ENCODE results near the gene ATN1. TPM values are rescaled to one million over a fixed set of nuclear protein-coding genes. Genes with fewer than 3 reads are reported as not detected.

ATN1 gene
- polyA plus RNA-seq, 3 donors: 0.40 to 10.6 TPM; not detected in 1

- Histone ChIP-seq H3K4me3 (replicated peaks in 1 of 3; ENCODE audit: low read depth in 2 of 3, low read length in 3 of 3) (no peak overlapping the region), H3K4me1 (ENCODE audit: control insufficient read depth in 1 of 2, insufficient read depth in 2 of 2, low read length in 2 of 2) (peaks cover 39 to 55% of the 10 kb centered on the region in 2 donors), H3K9me3 (replicated peaks in 1 of 2; ENCODE audit: control insufficient read depth in 1 of 2, insufficient read depth in 1 of 2, low read length in 2 of 2) (no peaks in the 10 kb centered on the region), H3K36me3 (replicated peaks in 1 of 2; ENCODE audit: control insufficient read depth in 1 of 2, insufficient read depth in 2 of 2, low read length in 2 of 2) (peaks cover 36 to 41% of the 10 kb centered on the region in 2 donors), H3K9ac (ENCODE audit: insufficient read depth, low read length, poor library complexity, severe bottlenecking) (no peak overlapping the region), H3K4me2 (replicated peaks; ENCODE audit: extremely low read depth, low read length, poor library complexity, severe bottlenecking) (no peak overlapping the region), H3K27ac (ENCODE audit: low read depth in 1 of 2, low read length in 2 of 2) (no peak overlapping the region), H4K20me1 (ENCODE audit: insufficient read depth, low read length) (peaks cover 4% of the 10 kb centered on the region), H3K27me3 (ENCODE audit: control insufficient read depth in 2 of 2, insufficient read depth in 2 of 2, low read length in 2 of 2) (no peaks in the 10 kb centered on the region), H3K79me2 (ENCODE audit: insufficient read depth, low read length) (peaks cover 47% of the 10 kb centered on the region), H2AFZ (ENCODE audit: insufficient read depth, low read depth, low read length, poor library complexity, severe bottlenecking) (no peak overlapping the region)
- WGBS (ENCODE audit: insufficient coverage): 97% methylated on average over 5 of the region's 10 CpGs
- TF ChIP-seq, protein P1, sequence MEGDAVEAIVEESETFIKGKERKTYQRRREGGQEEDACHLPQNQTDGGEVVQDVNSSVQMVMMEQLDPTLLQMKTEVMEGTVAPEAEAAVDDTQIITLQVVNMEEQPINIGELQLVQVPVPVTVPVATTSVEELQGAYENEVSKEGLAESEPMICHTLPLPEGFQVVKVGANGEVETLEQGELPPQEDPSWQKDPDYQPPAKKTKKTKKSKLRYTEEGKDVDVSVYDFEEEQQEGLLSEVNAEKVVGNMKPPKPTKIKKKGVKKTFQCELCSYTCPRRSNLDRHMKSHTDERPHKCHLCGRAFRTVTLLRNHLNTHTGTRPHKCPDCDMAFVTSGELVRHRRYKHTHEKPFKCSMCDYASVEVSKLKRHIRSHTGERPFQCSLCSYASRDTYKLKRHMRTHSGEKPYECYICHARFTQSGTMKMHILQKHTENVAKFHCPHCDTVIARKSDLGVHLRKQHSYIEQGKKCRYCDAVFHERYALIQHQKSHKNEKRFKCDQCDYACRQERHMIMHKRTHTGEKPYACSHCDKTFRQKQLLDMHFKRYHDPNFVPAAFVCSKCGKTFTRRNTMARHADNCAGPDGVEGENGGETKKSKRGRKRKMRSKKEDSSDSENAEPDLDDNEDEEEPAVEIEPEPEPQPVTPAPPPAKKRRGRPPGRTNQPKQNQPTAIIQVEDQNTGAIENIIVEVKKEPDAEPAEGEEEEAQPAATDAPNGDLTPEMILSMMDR (IDR thresholded peaks at IDR 0.05): no peak
- intact Hi-C loops (cut with micrococcal nuclease): no loop called here
- DNase-seq: no peak
- H3K36me3 Mint-ChIP-seq: peaks cover 36 to 43% of the 10 kb centered on the region in 2 donors
- H3K9me3 Mint-ChIP-seq: peaks cover 0 to 2% (median 0%) of the 10 kb centered on the region in 7 donors
- H3K27me3 Mint-ChIP-seq (ENCODE audit: low read depth in 3 of 3): peaks cover 0 to 3% (median 3%) of the 10 kb centered on the region in 3 donors
- H3K27ac Mint-ChIP-seq: peak overlapping the region in 2 of 7 donors; percentile 43 to 58
- H3K4me1 Mint-ChIP-seq: peaks cover 50% of the 10 kb centered on the region
- H3K4me3 Mint-ChIP-seq: no peak overlapping the region
These were observed 39.9 kb downstream of the ATN1 start for GRCh38 chr12:6967651-6968100.

- Mint-ChIP-seq H3K4me3 (no peak overlapping the region), H3K9me3 (no peaks in the 10 kb centered on the region), H3K36me3 (peaks cover 36 to 45% of the 10 kb centered on the region in 2 donors), H3K27ac (peak overlapping the region in 1 of 7 donors; percentile 20), H3K4me1 (peaks cover 48% of the 10 kb centered on the region), H3K27me3 (ENCODE audit: low read depth in 3 of 3) (peaks cover 0 to 3% (median 3%) of the 10 kb centered on the region in 3 donors)
- peaks cover 32 to 47% of the 10 kb centered on the region in 2 donors for H3K4me1 ChIP-seq (ENCODE audit: control insufficient read depth in 1 of 2, insufficient read depth in 2 of 2, low read length in 2 of 2)
- no peak overlapping the region for H3K27ac ChIP-seq (ENCODE audit: low read depth in 1 of 2, low read length in 2 of 2)
- TF ChIP-seq, protein P1 (IDR thresholded peaks at IDR 0.05): no peak
- WGBS (ENCODE audit: insufficient coverage): 97% methylated on average over 5 of the region's 9 CpGs
- no peak overlapping the region for H2AFZ ChIP-seq (ENCODE audit: insufficient read depth, low read depth, low read length, poor library complexity, severe bottlenecking)
- no peaks in the 10 kb centered on the region for H3K9me3 ChIP-seq (replicated peaks in 1 of 2; ENCODE audit: control insufficient read depth in 1 of 2, insufficient read depth in 1 of 2, low read length in 2 of 2)
- peaks cover 36 to 41% of the 10 kb centered on the region in 2 donors for H3K36me3 ChIP-seq (replicated peaks in 1 of 2; ENCODE audit: control insufficient read depth in 1 of 2, insufficient read depth in 2 of 2, low read length in 2 of 2)
- DNase-seq: no peak
- peaks cover 52% of the 10 kb centered on the region for H3K79me2 ChIP-seq (ENCODE audit: insufficient read depth, low read length)
- H3K27me3 ChIP-seq (ENCODE audit: control insufficient read depth in 2 of 2, insufficient read depth in 2 of 2, low read length in 2 of 2): no peaks in the 10 kb centered on the region
- peaks cover 4% of the 10 kb centered on the region for H4K20me1 ChIP-seq (ENCODE audit: insufficient read depth, low read length)
- H3K9ac ChIP-seq (ENCODE audit: insufficient read depth, low read length, poor library complexity, severe bottlenecking): no peak overlapping the region
- intact Hi-C loops (cut with micrococcal nuclease): no loop called here
- H3K4me3 ChIP-seq (replicated peaks in 1 of 3; ENCODE audit: low read depth in 2 of 3, low read length in 3 of 3): no peak overlapping the region
- no peak overlapping the region for H3K4me2 ChIP-seq (replicated peaks; ENCODE audit: extremely low read depth, low read length, poor library complexity, severe bottlenecking)
These were observed 40.7 kb downstream of the ATN1 start for GRCh38 chr12:6968426-6968825.
